SU-DHL-6 (cell line): ENCODE measurements around the gene TRIM34.

Experiments used
- CTCF ChIP-seq: fragments of 200-600 bp; sonication (generic); IDR thresholded peaks from one replicate; pipeline ENCODE4 v1.5.1; 2017; ENCODE audit warnings: antibody characterized with exemption, mild to moderate bottlenecking, low read length, moderate library complexity; ENCODE audit not compliant: insufficient read depth, poor library complexity, severe bottlenecking
- EZH2phosphoT487 ChIP-seq: fragments of 200-600 bp; sonication (generic), shearing (Covaris generic); conservative IDR thresholded peaks from 2 replicates; pipeline ENCODE4 v1.6.1; 2018; ENCODE audit warnings: mild to moderate bottlenecking, antibody characterized with exemption, low read length, moderate library complexity, mixed read lengths

- TF ChIP-seq CTCF (no peak), EZH2phosphoT487 (no peak)
Observed at GRCh38 chr11:5618807-5619206, 6.0 kb upstream of the TRIM34 start.
